ENCODE results near the gene ZNF212.

- TF ChIP-seq, protein P1, sequence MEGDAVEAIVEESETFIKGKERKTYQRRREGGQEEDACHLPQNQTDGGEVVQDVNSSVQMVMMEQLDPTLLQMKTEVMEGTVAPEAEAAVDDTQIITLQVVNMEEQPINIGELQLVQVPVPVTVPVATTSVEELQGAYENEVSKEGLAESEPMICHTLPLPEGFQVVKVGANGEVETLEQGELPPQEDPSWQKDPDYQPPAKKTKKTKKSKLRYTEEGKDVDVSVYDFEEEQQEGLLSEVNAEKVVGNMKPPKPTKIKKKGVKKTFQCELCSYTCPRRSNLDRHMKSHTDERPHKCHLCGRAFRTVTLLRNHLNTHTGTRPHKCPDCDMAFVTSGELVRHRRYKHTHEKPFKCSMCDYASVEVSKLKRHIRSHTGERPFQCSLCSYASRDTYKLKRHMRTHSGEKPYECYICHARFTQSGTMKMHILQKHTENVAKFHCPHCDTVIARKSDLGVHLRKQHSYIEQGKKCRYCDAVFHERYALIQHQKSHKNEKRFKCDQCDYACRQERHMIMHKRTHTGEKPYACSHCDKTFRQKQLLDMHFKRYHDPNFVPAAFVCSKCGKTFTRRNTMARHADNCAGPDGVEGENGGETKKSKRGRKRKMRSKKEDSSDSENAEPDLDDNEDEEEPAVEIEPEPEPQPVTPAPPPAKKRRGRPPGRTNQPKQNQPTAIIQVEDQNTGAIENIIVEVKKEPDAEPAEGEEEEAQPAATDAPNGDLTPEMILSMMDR (IDR thresholded peaks at IDR 0.05; ENCODE audit: poor library complexity, severe bottlenecking) = no peak
- TF ChIP-seq EZH2 (IDR thresholded peaks at IDR 0.05; ENCODE audit: borderline replicate concordance, insufficient read depth, low read length, poor library complexity, severe bottlenecking) (no peak), TAF1 (IDR thresholded peaks at IDR 0.05; ENCODE audit: low read depth) (no peak)
These were observed 47.5 kb downstream of the ZNF212 start for GRCh38 chr7:149286811-149287400.

All from neural cell (in vitro differentiated cells).